SK-N-SH treated with all-trans-retinoic acid at 6 μM for 48 hours (cell line): Measurements from ENCODE around the gene CHTF18.

Source experiments
- ATAC-seq: fragments of 200-7000 bp; cut with Tn5 transposase; 3 replicates; pipeline ENCODE4 v1.9.1; 2020; ENCODE audit warnings: mild to moderate bottlenecking, moderate library complexity
- ARNTL ChIP-seq: fragments of 450-650 bp; formaldehyde crosslinking; IDR thresholded peaks from 2 replicates; pipeline ENCODE4 v1.5.0; 2020; ENCODE audit warnings: low read depth, mild to moderate bottlenecking, moderate library complexity, borderline replicate concordance
- BACH2 ChIP-seq: fragments of 250-450 bp; sonication (Bioruptor Pico); IDR thresholded peaks from 2 replicates; pipeline ENCODE4 v1.9.0; 2021; ENCODE audit warnings: mild to moderate bottlenecking, borderline replicate concordance
- CREB5 ChIP-seq: fragments of 250-450 bp; sonication (Bioruptor Pico); IDR thresholded peaks from 2 replicates; pipeline ENCODE4 v1.5.1; 2020; ENCODE audit warnings: low read depth, mild to moderate bottlenecking, moderate library complexity
- CSDC2 ChIP-seq: fragments of 250-450 bp; sonication (Bioruptor Pico); IDR thresholded peaks from 2 replicates; pipeline ENCODE4 v1.5.0; 2020; ENCODE audit warnings: mild to moderate bottlenecking, moderate library complexity
- CSRNP3 ChIP-seq: fragments of 250-450 bp; sonication (Bioruptor Pico); IDR thresholded peaks from 2 replicates; pipeline ENCODE4 v1.5.1; 2021; ENCODE audit warnings: mild to moderate bottlenecking, moderate library complexity
- ESRRG ChIP-seq: fragments of 250-450 bp; sonication (Bioruptor Pico); IDR thresholded peaks from 2 replicates; pipeline ENCODE4 v1.6.1; 2021; ENCODE audit warnings: mild to moderate bottlenecking
- GLIS3 ChIP-seq: fragments of 250-450 bp; sonication (Bioruptor Pico); IDR thresholded peaks from 2 replicates; pipeline ENCODE4 v1.5.0; 2020; ENCODE audit warnings: mild to moderate bottlenecking, moderate library complexity
- ISL1 ChIP-seq: fragments of 250-450 bp; sonication (Bioruptor Pico); IDR thresholded peaks from 2 replicates; pipeline ENCODE4 v2.1.2; 2022; ENCODE audit warnings: mild to moderate bottlenecking, moderate library complexity
- OSR1 ChIP-seq: fragments of 250-450 bp; sonication (Bioruptor Pico); IDR thresholded peaks from 2 replicates; pipeline ENCODE4 v1.8.0; 2022; ENCODE audit warnings: moderate library complexity, mild to moderate bottlenecking, inconsistent platforms
- PATZ1 ChIP-seq: fragments of 250-450 bp; sonication (Bioruptor Pico); IDR thresholded peaks from 2 replicates; pipeline ENCODE4 v1.8.0; 2020; ENCODE audit warnings: mild to moderate bottlenecking, moderate library complexity, borderline replicate concordance
- POU6F1 ChIP-seq: fragments of 250-450 bp; sonication (Bioruptor Pico); IDR thresholded peaks from 2 replicates; pipeline ENCODE4 v1.8.0; 2021; ENCODE audit warnings: low read depth, mild to moderate bottlenecking, moderate library complexity, borderline replicate concordance
- PPARA ChIP-seq: fragments of 250-450 bp; sonication (Bioruptor Pico); IDR thresholded peaks from 2 replicates; pipeline ENCODE4 v1.5.0; 2020; ENCODE audit warnings: mild to moderate bottlenecking, borderline replicate concordance
- RARB ChIP-seq: fragments of 250-450 bp; sonication (Bioruptor Pico); IDR thresholded peaks from 2 replicates; pipeline ENCODE4 v1.8.0; 2021; ENCODE audit warnings: mild to moderate bottlenecking, moderate library complexity
- SNAI2 ChIP-seq: fragments of 250-450 bp; sonication (Bioruptor Pico); IDR thresholded peaks from 2 replicates; pipeline ENCODE4 v1.5.0; 2020; ENCODE audit warnings: mild to moderate bottlenecking, moderate library complexity
- TCF4 ChIP-seq: fragments of 250-450 bp; sonication (Bioruptor Pico); IDR thresholded peaks from 2 replicates; pipeline ENCODE4 v1.8.0; 2021; ENCODE audit warnings: mild to moderate bottlenecking, moderate library complexity, borderline replicate concordance
- TOX ChIP-seq: fragments of 250-450 bp; sonication (Bioruptor Pico); IDR thresholded peaks from 2 replicates; pipeline ENCODE4 v1.8.0; 2021; ENCODE audit warnings: mild to moderate bottlenecking, moderate library complexity, borderline replicate concordance
- TSHZ2 ChIP-seq: fragments of 250-450 bp; sonication (Bioruptor Pico); IDR thresholded peaks from 2 replicates; pipeline ENCODE4 v1.5.0; 2020; ENCODE audit warnings: mild to moderate bottlenecking, moderate library complexity
- ZC3H10 ChIP-seq: fragments of 250-450 bp; sonication (Bioruptor Pico); IDR thresholded peaks from 2 replicates; pipeline ENCODE4 v1.5.1; 2021; ENCODE audit warnings: mild to moderate bottlenecking, moderate library complexity
- ZFP30 ChIP-seq: fragments of 450-650 bp; formaldehyde crosslinking; IDR thresholded peaks from 2 replicates; pipeline ENCODE4 v1.5.0; 2022; ENCODE audit warnings: mild to moderate bottlenecking, moderate library complexity
- ZNF565 ChIP-seq: fragments of 450-650 bp; formaldehyde crosslinking; conservative IDR thresholded peaks from 2 replicates; pipeline ENCODE4 v1.5.0; 2020; ENCODE audit warnings: low read depth, mild to moderate bottlenecking, moderate library complexity
- ZNF70 ChIP-seq: fragments of 450-650 bp; formaldehyde crosslinking; IDR thresholded peaks from 2 replicates; pipeline ENCODE4 v1.5.0; 2020; ENCODE audit warnings: mild to moderate bottlenecking, moderate library complexity
- ZNF8 ChIP-seq: fragments of 450-650 bp; formaldehyde crosslinking; IDR thresholded peaks from 2 replicates; pipeline ENCODE4 v1.5.0; 2020; ENCODE audit warnings: mild to moderate bottlenecking, moderate library complexity

The CHTF18 gene

GRCh38 chr16:746637-747036, 41.8 kb upstream of the CHTF18 start:
- no peak for TF ChIP-seq ISL1
- ATAC-seq: no peak

- ATAC-seq: no peak
- TF ChIP-seq ESRRG: no peak
- TF ChIP-seq ISL1: no peak
- TF ChIP-seq OSR1 (CRISPR knock-in tag): no peak
- TF ChIP-seq RARB: no peak
- no peak for TF ChIP-seq TOX
- TF ChIP-seq SNAI2: no peak
- TF ChIP-seq PPARA (CRISPR knock-in tag): no peak
- no peak for TF ChIP-seq PATZ1
- no peak for TF ChIP-seq ZNF8
- no peak for TF ChIP-seq ZNF565 (CRISPR knock-in tag)
- no peak for TF ChIP-seq POU6F1 (CRISPR knock-in tag)
Observed at GRCh38 chr16:747978-748746, 40.3 kb upstream of the CHTF18 start.

- ATAC-seq: peak; percentile 79
- TF ChIP-seq CSRNP3 (no peak), PPARA (CRISPR knock-in tag) (no peak), SNAI2 (no peak), TSHZ2 (CRISPR knock-in tag) (no peak), BACH2 (no peak), ZFP30 (CRISPR knock-in tag) (no peak), TOX (no peak), ZC3H10 (CRISPR knock-in tag) (no peak), CREB5 (CRISPR knock-in tag) (no peak), ISL1 (no peak), ARNTL (CRISPR knock-in tag) (no peak), CSDC2 (CRISPR knock-in tag) (no peak), POU6F1 (CRISPR knock-in tag) (no peak), RARB (no peak), TCF4 (CRISPR knock-in tag) (no peak), OSR1 (CRISPR knock-in tag) (no peak), GLIS3 (no peak), ZNF565 (CRISPR knock-in tag) (no peak), ESRRG (no peak), ZNF70 (CRISPR knock-in tag) (no peak)
Observed at GRCh38 chr16:749010-749409, 39.4 kb upstream of the CHTF18 start.
